Central memory CD8-positive, alpha-beta T cell (primary cell): Measurements from ENCODE around the gene TTC36.
"Not testable (repeated sequence)": the region's sequence is repeated elsewhere in the genome, so short reads cannot be mapped to it uniquely, and the experiment has no call there.

Source experiments
- ATAC-seq: fragments of 150-1000 bp; cut with Tn5 transposase; replicated peaks from 2 replicates; pipeline ENCODE4 v1.10.0; 2022; ENCODE audit warnings: mild to moderate bottlenecking, moderate FRiP score, moderate number of reproducible peaks; ENCODE audit not compliant: poor library complexity, severe bottlenecking; ENCODE audit errors: extremely low read depth
- DNase-seq, 2 donors: peaks; one replicate each; pipeline ENCODE4 v3.0.0; 2021; ENCODE audit warnings: low spot score in 2 of 2
- H3K27ac Mint-ChIP-seq: one replicate; pipeline ENCODE4 v1.8.0; 2022; ENCODE audit warnings: low read depth, mild to moderate bottlenecking, moderate library complexity, mixed read lengths
- H3K27me3 Mint-ChIP-seq: one replicate; pipeline ENCODE4 v1.8.0; 2022; ENCODE audit warnings: mixed read lengths
- H3K36me3 Mint-ChIP-seq: one replicate; pipeline ENCODE4 v1.8.0; 2022; ENCODE audit warnings: mild to moderate bottlenecking, moderate library complexity, mixed read lengths; ENCODE audit not compliant: insufficient read depth
- H3K4me1 Mint-ChIP-seq: one replicate; pipeline ENCODE4 v1.8.0; 2022; ENCODE audit warnings: mixed read lengths
- H3K4me3 Mint-ChIP-seq: one replicate; pipeline ENCODE4 v1.8.0; 2022; ENCODE audit warnings: mild to moderate bottlenecking, moderate library complexity, mixed read lengths
- H3K9me3 Mint-ChIP-seq: one replicate; pipeline ENCODE4 v1.8.0; 2022; ENCODE audit warnings: mixed read lengths

The TTC36 gene, protein sequence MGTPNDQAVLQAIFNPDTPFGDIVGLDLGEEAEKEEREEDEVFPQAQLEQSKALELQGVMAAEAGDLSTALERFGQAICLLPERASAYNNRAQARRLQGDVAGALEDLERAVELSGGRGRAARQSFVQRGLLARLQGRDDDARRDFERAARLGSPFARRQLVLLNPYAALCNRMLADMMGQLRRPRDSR

DNA sequence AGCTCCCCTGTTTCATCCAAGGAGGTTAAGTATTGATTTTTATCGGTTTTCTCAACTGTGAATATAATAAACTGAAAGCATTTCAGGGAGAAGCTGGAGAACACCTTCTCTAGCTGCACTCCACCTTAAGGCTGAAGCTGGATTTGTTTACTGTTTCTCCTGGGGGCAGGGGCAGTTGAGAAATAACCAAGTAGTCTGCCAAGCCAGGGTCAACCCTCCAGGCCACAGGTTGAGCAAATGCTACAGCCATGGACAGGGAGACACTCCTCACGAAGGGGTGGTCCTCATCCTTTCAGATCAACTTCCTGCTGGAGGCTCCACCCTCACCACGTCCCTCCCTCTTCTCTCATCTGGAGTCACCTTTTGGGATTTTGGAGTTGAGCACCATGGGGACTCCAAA, at the start of gene TTC36:
Gene TTC36, plus strand, starts transcription at position 366 of the 400 bp plus-strand sequence. Its CDS starts 21 bp downstream, at position 387.
- no peaks in the 10 kb centered on the region for H3K9me3 Mint-ChIP-seq
- no peak for DNase-seq
- peaks cover 39% of the 10 kb centered on the region for H3K4me1 Mint-ChIP-seq
- H3K27me3 Mint-ChIP-seq, result no peaks in the 10 kb centered on the region
- no peak for ATAC-seq
- peaks cover 20% of the 10 kb centered on the region for H3K36me3 Mint-ChIP-seq
- peak within 1 kb of the TSS; percentile 30 for H3K27ac Mint-ChIP-seq
- no peak within 1 kb of the TSS for H3K4me3 Mint-ChIP-seq

DNA sequence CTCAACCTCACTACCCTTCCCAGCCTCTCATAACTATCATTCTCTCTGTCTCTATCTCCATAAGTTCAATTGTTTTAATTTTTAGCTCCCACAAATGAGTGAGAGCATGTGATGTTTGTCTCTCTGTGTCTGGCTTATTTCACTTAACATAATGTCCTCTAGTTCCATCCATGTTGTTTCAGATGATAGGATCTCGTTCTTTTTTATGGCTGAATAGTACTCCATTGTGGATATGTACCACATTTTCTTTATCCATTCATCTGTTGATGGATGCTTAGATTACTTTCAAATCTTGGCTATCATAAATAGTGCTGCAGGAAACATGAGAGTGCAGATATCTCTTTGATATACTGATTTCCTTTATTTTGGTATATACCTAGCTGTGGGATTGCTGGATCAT, 46.0 kb upstream of the TTC36 start:
- DNase-seq, ATAC-seq, H3K27me3 Mint-ChIP-seq, H3K4me1 Mint-ChIP-seq, H3K27ac Mint-ChIP-seq, H3K4me3 Mint-ChIP-seq, H3K9me3 Mint-ChIP-seq: not testable (repeated sequence)
- H3K36me3 Mint-ChIP-seq, result peaks cover 84% of the 10 kb centered on the region

DNA sequence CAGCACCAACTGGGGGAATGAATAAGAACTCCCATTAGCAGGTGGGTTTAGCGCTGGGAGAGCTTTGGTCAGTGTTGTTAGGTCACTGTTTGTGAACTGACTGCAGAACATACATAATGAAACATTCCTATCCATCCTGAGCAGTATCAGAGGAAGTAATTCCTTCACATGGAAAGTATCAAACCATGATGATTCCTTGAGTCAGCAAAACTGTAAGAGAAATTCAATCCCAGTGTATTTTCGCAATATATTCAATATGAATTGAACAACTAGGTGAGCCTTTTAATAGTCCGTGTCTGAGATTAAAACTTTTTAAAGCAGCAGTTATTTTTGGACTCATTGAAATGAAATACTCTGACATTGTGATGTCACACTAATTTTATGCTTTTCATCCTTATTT, 42.9 kb upstream of the TTC36 start:
- DNase-seq (no peak), ATAC-seq (no peak)
- Mint-ChIP-seq H3K27me3 (no peaks in the 10 kb centered on the region), H3K9me3 (no peaks in the 10 kb centered on the region), H3K36me3 (peaks cover 75% of the 10 kb centered on the region), H3K27ac (no peak overlapping the region), H3K4me1 (no peaks in the 10 kb centered on the region), H3K4me3 (no peak overlapping the region)

DNA sequence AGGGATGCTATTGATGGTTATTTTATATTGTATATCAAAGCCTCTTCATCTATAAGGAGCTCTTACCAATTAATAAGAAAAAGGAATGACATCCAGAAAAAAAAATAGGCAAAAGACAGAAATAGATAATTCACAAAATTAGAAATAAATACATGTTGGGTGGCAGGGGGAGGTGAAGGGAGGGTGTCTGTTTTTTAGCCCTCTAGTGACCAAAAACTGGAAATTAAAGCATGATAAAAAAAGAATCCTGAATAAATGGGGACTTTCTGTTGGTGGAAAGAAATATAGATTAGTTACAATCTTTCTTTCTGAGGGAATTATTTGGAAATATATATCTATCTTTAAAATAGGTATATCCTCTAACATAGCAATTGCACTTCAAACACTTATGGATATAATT, 42.0 kb upstream of the TTC36 start:
- Mint-ChIP-seq H3K4me1 (no peaks in the 10 kb centered on the region), H3K4me3 (no peak overlapping the region), H3K27ac (no peak overlapping the region), H3K36me3 (peaks cover 74% of the 10 kb centered on the region), H3K27me3 (no peaks in the 10 kb centered on the region), H3K9me3 (no peaks in the 10 kb centered on the region)
- ATAC-seq (no peak), DNase-seq (no peak)

DNA sequence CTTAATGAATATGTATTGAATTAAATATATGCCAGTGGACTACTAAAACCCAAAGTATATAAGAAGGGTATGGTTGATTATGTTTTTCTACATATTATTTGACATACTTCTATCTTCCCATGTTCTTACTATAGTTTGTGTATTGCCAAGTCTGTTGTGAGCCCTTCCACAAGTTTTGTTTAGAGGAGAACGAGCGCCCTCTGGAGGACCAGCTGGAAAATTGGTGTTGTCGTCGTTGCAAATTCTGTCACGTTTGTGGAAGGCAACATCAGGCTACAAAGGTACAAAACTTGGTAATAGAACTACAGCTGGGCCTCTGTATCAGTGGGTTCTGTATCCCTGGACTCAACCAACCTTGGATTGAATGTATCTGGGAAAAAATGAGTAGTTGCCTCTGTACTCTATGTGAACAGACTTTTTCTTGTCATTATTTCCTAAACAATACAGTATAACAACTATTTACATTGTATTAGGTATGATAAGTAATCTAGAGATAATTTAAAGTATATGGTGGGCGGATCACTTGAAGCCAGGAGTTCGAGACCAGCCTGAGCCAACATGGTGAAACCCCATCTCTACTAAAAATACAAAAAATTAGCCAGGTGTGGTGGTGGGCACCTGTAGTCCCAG, 38.7 kb upstream of the TTC36 start:
- no peaks in the 10 kb centered on the region for H3K4me1 Mint-ChIP-seq
- no peaks in the 10 kb centered on the region for H3K9me3 Mint-ChIP-seq
- peaks cover 70% of the 10 kb centered on the region for H3K36me3 Mint-ChIP-seq
- DNase-seq (peak; percentile 73 to 81), ATAC-seq (peak; percentile 68)
- no peaks in the 10 kb centered on the region for H3K27me3 Mint-ChIP-seq
- H3K27ac Mint-ChIP-seq, result no peak overlapping the region
- no peak overlapping the region for H3K4me3 Mint-ChIP-seq

DNA sequence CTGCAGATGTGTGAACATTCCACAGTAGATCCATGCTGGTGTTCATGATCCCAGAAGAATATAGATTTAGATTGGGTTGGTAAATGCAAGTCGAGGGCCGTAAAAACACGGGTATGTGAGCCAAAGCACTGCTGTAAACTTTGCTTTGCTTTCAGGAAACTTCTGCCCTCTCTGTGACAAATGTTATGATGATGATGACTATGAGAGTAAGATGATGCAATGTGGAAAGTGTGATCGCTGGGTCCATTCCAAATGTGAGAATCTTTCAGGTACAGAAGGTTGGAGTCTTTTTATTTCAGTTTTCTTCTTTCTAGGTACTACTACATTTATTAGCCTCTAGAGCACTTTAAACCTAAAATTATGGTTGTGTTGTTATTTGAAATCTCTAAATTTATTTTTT, 36.2 kb upstream of the TTC36 start:
- DNase-seq, result no peak
- Mint-ChIP-seq H3K4me1 (no peaks in the 10 kb centered on the region), H3K9me3 (no peaks in the 10 kb centered on the region), H3K36me3 (peaks cover 71% of the 10 kb centered on the region), H3K27ac (no peak overlapping the region), H3K4me3 (no peak overlapping the region), H3K27me3 (no peaks in the 10 kb centered on the region)
- ATAC-seq, result no peak

DNA sequence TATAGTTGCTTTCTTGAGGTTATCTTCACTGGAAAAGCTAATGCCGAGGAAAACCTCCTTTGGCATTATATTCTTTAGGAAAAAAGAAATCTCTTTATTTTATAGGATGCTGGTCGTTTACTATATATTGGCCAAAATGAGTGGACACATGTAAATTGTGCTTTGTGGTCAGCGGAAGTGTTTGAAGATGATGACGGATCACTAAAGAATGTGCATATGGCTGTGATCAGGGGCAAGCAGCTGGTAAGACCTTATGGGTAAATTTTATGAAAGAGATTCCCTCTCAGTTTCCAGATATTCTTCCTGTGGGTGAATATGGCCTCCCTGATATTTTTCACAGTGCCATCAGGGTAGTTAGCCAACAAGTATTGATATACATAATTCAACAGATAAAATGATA, 29.4 kb upstream of the TTC36 start:
- no peaks in the 10 kb centered on the region for H3K27me3 Mint-ChIP-seq
- no peak overlapping the region for H3K4me3 Mint-ChIP-seq
- no peaks in the 10 kb centered on the region for H3K9me3 Mint-ChIP-seq
- H3K4me1 Mint-ChIP-seq, result no peaks in the 10 kb centered on the region
- no peak for DNase-seq
- H3K36me3 Mint-ChIP-seq, result peaks cover 88% of the 10 kb centered on the region
- no peak for ATAC-seq
- no peak overlapping the region for H3K27ac Mint-ChIP-seq

DNA sequence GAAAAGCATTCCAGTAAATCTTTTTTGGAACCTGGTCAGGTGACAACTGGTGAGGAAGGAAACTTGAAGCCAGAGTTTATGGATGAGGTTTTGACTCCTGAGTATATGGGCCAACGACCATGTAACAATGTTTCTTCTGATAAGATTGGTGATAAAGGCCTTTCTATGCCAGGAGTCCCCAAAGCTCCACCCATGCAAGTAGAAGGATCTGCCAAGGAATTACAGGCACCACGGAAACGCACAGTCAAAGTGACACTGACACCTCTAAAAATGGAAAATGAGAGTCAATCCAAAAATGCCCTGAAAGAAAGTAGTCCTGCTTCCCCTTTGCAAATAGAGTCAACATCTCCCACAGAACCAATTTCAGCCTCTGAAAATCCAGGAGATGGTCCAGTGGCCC, 24.1 kb upstream of the TTC36 start:
- Mint-ChIP-seq H3K9me3 (no peaks in the 10 kb centered on the region), H3K36me3 (peaks cover 86% of the 10 kb centered on the region), H3K4me3 (no peak overlapping the region), H3K27me3 (no peaks in the 10 kb centered on the region), H3K27ac (no peak overlapping the region), H3K4me1 (peaks cover 11% of the 10 kb centered on the region)
- ATAC-seq (no peak), DNase-seq (no peak)

DNA sequence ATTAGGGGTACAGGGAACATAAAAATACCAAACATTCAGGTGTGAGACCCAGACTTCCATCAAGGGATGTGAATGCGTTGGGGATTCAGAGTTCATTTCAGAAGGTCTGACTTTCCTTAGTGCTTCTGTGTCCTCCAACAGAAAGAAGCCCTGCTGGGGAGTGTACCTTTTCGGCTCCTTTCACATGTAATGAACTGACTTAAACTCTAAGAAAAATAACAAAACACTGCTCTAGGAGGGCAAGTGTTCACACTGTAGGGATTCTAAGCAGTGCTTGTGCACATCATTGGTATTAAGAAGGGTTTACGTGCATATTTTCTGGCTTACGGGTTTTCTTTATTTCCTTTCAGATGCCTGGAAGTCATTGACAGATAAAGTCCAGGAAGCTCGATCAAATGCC, 15.7 kb upstream of the TTC36 start:
- Mint-ChIP-seq H3K27ac (peak overlapping the region; percentile 75), H3K36me3 (peaks cover 74% of the 10 kb centered on the region), H3K4me3 (no peak overlapping the region)

DNA sequence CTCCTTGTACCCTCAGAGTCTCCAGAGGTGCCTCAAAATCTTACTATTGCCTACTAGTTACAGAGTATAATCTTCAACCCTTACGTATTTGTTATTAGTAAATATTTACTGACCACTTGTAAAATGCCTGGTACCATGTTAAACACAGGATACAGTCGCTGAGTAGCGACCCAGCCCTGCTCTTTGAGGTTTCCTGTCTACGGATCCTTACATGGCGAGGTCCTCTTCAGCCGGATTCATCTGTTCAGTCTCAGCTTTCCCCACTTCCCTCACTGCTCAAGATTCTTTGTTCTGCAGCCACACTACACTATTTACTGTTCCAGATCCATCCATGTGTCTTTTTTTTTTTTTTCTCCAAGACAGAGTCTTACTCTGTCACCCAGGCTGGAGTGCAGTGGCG, 13.2 kb upstream of the TTC36 start:
- no peak overlapping the region for H3K4me3 Mint-ChIP-seq
- peaks cover 64% of the 10 kb centered on the region for H3K36me3 Mint-ChIP-seq
- H3K4me1 Mint-ChIP-seq, result peaks cover 9% of the 10 kb centered on the region

More for the DNA sequence above, 15.7 kb upstream of the TTC36 start:
- no peak for ATAC-seq
- Mint-ChIP-seq H3K9me3 (no peaks in the 10 kb centered on the region), H3K27me3 (no peaks in the 10 kb centered on the region), H3K4me1 (peaks cover 9% of the 10 kb centered on the region)
- DNase-seq, result no peak

DNA sequence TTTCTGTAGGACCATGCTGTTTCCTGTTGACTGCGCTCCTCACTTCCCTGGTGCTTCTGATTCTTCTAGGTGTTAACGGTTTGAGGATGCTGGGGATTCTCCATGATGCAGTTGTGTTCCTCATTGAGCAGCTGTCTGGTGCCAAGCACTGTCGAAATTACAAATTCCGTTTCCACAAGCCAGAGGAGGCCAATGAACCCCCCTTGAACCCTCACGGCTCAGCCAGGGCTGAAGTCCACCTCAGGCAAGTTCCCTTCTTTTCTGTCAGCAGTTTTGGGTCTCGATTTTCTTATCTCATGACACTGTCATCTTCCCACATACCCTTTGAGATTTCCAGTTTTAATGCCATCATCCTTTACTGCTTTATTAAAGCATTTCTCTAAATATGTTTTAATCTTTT, 7.7 kb upstream of the TTC36 start:
- no peak for ATAC-seq
- Mint-ChIP-seq H3K9me3 (no peaks in the 10 kb centered on the region), H3K27me3 (no peaks in the 10 kb centered on the region), H3K27ac (no peak overlapping the region), H3K36me3 (peaks cover 67% of the 10 kb centered on the region), H3K4me3 (no peak overlapping the region), H3K4me1 (peaks cover under 1% of the 10 kb centered on the region)
- no peak for DNase-seq

More for the DNA sequence above, 13.2 kb upstream of the TTC36 start:
- Mint-ChIP-seq H3K27me3 (no peaks in the 10 kb centered on the region), H3K27ac (no peak overlapping the region), H3K9me3 (no peaks in the 10 kb centered on the region)
- DNase-seq (no peak), ATAC-seq (no peak)

DNA sequence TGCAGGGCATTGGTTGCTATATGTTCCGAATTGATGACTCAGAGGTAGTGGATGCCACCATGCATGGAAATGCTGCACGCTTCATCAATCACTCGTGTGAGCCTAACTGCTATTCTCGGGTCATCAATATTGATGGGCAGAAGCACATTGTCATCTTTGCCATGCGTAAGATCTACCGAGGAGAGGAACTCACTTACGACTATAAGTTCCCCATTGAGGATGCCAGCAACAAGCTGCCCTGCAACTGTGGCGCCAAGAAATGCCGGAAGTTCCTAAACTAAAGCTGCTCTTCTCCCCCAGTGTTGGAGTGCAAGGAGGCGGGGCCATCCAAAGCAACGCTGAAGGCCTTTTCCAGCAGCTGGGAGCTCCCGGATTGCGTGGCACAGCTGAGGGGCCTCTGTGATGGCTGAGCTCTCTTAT, 5.4 kb upstream of the TTC36 start:
- H3K4me1 Mint-ChIP-seq, result peaks cover 7% of the 10 kb centered on the region
- no peak overlapping the region for H3K4me3 Mint-ChIP-seq
- H3K27me3 Mint-ChIP-seq, result no peaks in the 10 kb centered on the region
- ATAC-seq, result no peak
- no peak overlapping the region for H3K27ac Mint-ChIP-seq
- no peaks in the 10 kb centered on the region for H3K9me3 Mint-ChIP-seq
- H3K36me3 Mint-ChIP-seq, result peaks cover 47% of the 10 kb centered on the region
- no peak for DNase-seq

DNA sequence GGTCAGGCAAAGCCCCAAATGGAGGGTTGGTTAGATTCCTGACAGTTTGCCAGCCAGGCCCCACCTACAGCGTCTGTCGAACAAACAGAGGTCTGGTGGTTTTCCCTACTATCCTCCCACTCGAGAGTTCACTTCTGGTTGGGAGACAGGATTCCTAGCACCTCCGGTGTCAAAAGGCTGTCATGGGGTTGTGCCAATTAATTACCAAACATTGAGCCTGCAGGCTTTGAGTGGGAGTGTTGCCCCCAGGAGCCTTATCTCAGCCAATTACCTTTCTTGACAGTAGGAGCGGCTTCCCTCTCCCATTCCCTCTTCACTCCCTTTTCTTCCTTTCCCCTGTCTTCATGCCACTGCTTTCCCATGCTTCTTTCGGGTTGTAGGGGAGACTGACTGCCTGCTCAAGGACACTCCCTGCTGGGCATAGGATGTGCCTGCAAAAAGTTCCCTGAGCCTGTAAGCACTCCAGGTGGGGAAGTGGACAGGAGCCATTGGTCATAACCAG, 4.7 kb upstream of the TTC36 start:
- ATAC-seq, result no peak
- peaks cover 14% of the 10 kb centered on the region for H3K4me1 Mint-ChIP-seq
- peaks cover 49% of the 10 kb centered on the region for H3K36me3 Mint-ChIP-seq

More for the DNA sequence above, 4.7 kb upstream of the TTC36 start:
- Mint-ChIP-seq H3K9me3 (no peaks in the 10 kb centered on the region), H3K27ac (no peak overlapping the region), H3K4me3 (no peak overlapping the region), H3K27me3 (no peaks in the 10 kb centered on the region)
- no peak for DNase-seq
